GM19239 (cell line): ENCODE results near the gene BSCL2.
"Not testable (repeated sequence)": the region's sequence is repeated elsewhere in the genome, so short reads cannot be mapped to it uniquely, and the experiment has no call there.

Source experiments
- DNase-seq: peaks from one replicate; pipeline ENCODE4 v3.0.0; 2011; ENCODE audit warnings: low spot score; ENCODE audit not compliant: insufficient read length
- FAIRE-seq: peaks from 2 replicates; lab custom pipeline; 2011; peaks lifted over from hg19 to GRCh38; lab: Jason Lieb, UNC

The BSCL2 gene

DNA sequence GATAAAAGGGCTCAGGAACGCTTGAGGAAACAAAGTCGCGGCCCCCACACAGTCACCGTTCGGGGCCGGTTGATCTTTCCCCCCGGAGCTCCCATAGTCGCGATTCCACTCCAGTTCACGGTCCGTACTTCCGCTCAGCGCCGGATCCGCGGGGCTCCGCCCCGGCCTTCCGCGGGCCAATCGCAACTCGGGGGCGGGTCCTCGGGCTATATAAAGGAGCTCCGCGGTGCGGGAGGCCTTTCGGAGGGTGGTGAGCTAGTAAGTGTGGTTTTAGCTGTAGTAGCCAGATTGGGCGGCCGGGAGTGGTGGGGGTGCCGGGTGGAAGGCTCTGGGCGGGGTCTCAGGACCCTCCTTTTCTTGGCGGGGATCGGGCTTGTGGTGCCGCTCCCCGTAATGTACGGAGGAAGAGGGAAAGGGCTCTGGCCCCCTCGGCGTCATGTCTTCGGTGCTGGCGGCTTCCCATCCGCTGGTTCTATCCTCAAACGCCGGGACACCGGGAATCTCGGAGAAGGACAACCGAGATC lies 42.1 kb downstream of the BSCL2 start, which contains the start of the genes C11orf98 and CSKMT:
Gene C11orf98, minus strand, starts transcription at position 136 of the 524 bp plus-strand sequence. Its CDS starts 41 bp downstream, at position 95.
Gene CSKMT, plus strand, starts transcription at position 238 of the 524 bp plus-strand sequence. CDS start 568 bp downstream, outside the sequence.
- DNase-seq = peak; percentile 85
- FAIRE-seq = peak; percentile 74

GRCh38 chr11:62664405-62665074 lies 42.7 kb downstream of the BSCL2 start:
- FAIRE-seq (peak; percentile 35), DNase-seq (peak; percentile 65)

DNA sequence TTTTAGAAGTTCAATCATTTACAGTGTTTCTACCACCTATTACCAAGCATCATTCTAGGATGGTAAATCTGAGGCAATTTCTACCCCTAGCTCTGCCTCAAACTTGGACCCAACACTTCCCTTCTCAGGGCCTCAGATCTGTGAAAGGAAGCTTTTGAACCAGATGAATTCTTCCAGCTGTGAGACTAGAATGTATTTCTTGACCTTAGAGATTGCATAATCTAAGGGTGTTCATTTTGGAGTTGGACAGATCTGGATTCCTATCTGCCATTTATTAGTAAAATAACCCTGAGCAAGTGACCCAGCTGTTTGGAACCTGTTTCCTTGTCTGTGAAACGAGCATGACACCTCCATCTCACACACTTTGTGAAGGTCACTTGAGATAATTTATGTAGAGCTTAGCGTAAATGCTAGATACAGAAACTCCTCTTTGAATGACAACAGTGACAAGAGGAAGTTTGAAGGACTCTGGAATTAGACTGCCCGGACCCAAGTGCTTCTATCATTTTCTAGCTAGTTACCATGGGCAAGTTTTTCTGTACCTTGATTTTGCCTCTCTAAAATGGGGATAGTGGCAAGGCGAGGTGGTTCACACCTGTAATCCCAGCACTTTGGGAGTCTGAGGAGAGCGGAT lies 50.3 kb downstream of the BSCL2 start:
- DNase-seq = no peak
- no peak for FAIRE-seq

GRCh38 chr11:62654297-62654696 lies 52.9 kb downstream of the BSCL2 start:
- no peak for FAIRE-seq
- DNase-seq = no peak

DNA sequence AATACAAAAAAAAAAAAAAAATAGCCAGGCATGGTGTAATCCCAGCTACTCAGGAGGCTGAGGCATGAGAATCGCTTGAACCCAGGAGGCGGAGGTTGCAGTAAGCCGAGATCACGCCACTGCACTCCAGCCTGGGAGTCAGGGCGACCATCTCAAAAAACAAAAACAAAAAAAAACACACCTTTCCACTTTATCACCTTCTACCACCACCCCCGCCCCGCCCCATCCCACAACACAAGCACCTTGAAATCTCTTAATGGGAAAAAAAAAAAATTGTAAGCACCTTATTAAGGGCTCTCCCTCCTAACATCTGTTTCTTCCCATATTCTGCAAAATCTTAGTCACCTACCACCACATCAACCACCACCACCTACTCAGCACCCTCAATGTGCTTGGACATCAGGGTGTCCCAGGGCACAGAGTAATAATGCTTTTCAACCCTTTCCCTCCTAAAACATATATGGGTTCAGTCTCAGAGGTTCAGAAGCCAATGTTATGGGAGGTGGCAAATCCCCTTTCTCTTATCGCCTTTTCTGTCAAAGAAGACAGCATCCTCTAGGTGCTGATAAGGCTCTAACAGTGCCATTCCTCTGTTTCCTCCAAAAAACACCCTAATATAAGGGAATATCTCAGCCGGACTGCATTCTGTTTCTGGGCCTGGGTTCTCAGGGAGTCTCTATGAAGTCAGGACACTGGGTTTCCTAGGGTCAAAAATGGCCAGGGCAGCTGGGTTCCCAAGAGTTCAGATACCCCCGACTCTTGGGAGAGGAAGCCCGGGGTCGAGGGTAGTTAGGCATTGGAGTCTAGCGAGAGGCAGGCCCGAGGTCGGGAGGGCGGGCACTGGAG lies 54.8 kb downstream of the BSCL2 start:
- FAIRE-seq = peak; percentile 84

DNA sequence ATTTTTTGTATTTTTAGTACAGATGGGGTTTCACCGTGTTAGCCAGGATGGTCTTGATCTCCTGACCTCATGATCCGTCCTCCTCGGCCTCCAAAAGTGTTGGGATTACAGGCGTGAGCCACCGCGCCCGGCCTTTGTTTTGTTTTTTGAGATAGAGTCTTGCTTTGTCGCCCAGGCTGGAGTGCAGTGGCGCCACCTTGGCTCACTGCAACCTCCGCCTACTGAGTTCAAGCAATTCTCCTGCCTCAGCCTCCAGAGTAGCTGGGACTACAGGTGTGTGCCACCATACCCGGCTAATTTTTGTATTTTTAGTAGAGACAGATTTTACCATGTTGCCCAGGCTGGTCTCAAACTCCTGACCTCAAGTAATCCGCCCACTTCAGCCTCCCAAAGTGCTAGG lies 56.9 kb downstream of the BSCL2 start:
- DNase-seq, FAIRE-seq: not testable (repeated sequence)

More for the DNA sequence above, 54.8 kb downstream of the BSCL2 start:
- DNase-seq = no peak

DNA sequence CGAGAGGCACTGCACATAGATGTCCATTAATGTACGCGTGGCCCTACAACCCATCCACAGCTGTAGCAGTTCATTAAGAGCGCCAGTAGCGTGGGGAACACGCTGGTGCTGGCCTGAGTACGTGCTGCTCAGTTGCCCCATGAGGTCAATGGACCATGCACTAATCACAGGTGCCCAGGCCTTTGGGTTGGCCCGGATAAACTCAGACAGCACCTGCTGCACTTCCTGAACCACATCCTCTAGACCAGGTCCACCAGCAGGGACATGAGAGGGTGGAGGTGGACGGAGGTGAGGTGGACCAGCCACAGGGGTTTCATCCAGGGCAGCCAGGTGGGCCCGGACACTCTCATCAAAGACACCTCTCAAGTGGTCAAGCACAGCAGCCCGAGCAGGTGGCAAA lies 57.7 kb downstream of the BSCL2 start:
- FAIRE-seq (no peak), DNase-seq (no peak)

GRCh38 chr11:62648967-62649364 lies 58.3 kb downstream of the BSCL2 start:
- FAIRE-seq (no peak), DNase-seq (no peak)

- FAIRE-seq = no peak
These were observed 58.8 kb downstream of the BSCL2 start for GRCh38 chr11:62648185-62648966.

DNA sequence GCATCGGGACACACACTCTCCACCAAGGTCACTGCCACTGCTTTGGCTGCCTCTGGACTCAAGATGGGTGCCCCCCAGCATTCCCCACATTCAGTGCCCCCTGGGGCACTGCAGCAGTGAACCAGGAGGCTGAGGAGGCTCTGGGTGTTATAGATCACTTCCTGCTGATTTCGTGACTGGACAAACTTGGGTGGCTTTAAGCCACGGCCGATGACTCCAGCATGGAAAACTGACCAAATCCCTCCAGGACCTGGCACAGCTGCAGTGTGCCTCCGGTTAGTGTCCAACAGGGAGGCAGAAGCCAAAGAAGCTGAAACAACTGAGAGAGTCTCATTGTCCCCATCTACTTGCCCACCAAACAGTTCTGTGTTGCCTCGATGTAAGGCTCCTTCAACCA lies 59.6 kb downstream of the BSCL2 start:
- DNase-seq (no peak), FAIRE-seq (no peak)

More at GRCh38 chr11:62648185-62648966, 58.8 kb downstream of the BSCL2 start:
- no peak for DNase-seq

DNA sequence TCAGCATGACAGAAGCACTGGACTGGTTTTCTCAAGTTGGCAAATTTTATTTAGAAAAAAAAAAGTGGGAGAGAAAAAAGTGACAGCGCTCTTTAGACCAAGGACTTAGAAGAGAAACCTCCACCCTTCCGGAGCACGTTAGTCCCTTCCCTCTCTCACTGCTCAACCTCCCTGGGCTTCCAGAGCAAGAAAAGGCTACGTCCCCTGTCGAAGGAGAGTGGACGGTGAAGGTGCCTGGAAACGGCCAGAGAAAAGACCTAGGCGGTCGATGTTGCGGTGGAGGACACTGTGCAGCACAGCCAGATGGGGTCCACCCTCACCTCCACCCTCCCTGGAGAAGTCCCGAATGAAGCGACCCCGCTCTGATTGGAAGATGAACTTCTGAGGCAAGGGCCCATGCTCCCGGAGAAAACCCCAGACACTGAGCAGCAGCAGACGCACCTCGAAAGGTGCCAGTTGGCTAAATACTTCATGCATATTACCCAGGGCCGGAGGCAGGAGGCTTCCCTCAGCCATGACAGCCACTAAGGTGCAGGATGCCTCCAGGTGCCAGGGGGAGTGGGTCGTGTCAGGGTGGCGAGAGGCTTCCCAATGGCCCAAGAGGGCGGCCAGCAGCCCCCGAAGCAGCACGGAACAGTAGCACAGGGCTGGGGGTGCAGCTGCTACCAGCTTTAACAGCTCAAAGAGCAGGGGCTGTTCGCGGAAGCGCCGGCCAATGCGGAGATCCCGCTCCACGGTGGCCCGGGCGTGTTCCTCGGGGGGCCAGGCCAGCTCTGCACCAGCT lies 60.2 kb downstream of the BSCL2 start:
- FAIRE-seq = no peak
- no peak for DNase-seq

DNA sequence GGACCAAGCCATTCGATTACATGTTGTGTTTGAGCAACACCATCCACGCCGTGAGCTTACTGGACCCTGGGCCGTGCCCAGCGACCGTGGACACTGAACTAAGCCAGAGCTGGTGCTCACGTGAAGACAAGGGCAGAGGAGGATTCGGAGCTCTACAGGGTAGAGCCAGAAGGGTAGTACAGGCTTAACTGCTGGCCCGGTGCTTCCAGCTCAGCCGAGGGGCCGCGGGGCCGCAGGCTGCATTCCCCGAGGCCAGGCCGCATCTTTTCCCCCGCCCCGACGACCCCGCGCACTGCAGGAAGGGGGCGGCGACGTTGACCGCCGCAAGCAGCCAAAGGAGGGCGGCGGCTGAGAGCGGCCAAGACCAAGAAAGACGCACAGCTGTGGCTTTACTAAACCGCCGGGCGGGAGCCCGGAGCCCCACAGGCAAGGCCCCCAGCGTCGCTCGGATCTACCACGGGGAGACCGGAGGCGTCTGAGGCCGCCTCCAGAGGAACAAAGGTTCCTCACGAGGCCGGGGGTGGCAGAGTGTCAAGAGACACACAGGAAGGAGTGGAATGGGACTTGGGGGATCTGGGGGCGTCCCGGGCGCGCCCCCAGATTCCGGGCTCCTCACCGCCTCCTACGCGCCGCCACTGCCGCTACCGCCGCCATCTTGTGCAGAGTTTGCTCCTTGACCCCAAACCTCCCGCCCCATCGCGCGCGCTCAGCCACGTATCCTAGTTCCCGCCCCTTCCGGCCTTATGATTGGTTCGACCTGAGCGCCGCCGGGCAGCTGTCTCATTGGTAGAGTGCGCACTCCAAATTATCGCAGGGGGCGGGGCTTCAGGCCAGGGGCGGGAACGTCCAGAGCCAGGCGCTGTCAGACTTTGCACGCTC lies 61.0 kb downstream of the BSCL2 start, which contains the start of gene GANAB:
Gene GANAB, minus strand, starts transcription at position 668 of the 879 bp plus-strand sequence. Its CDS starts 14 bp downstream, at position 654.
- FAIRE-seq (peak; percentile 75), DNase-seq (peak; percentile 99)

DNA sequence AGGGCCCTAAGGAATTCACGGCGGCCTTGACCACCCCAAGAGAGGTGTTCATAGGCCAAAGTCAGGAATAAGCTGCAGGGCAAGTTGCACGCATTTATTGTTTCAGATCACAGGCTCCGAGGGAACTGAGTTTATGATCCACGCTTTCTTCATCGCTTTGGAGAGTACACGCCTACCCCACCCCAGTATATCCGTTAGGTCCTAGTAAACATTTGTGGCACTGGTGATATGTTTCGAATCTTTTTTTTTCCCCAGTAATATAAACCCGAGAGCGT lies 61.6 kb downstream of the BSCL2 start:
- FAIRE-seq = peak; percentile 69

DNA sequence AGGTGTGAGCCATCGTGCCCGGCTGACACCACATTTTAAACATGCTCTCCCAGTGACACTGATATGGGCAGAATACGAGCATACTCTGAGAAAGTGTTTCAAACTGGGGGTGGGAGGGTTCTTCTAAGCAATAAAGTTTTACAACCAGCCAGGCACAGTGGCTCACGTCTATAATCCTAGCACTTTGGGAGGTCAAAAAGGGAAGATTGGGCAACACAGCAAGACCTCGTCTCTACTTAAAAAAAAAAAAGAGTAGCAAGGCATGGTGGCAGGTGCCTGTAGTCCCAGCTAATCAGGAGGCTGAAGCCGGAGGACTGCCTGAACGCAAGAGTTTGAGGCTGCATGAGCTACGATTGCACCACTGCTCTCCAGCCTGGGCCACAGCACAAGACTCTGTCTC lies 63.0 kb downstream of the BSCL2 start:
- no peak for FAIRE-seq

More for the DNA sequence above, 61.6 kb downstream of the BSCL2 start:
- no peak for DNase-seq

More for the DNA sequence above, 63.0 kb downstream of the BSCL2 start:
- no peak for DNase-seq
